IMR-90 (cell line): ENCODE data around the gene TRPM1. TPM values are rescaled to one million over a fixed set of nuclear protein-coding genes. Genes with fewer than 3 reads are reported as not detected.

ENCODE experiments used
- ATAC-seq: fragments of 200-7000 bp; cut with Tn5 transposase; 2 replicates; pipeline ENCODE4 v1.9.1; 2020; ENCODE audit warnings: low read depth, mild to moderate bottlenecking, moderate library complexity
- BruUV-seq: library from RNA; stranded (reverse); fragments of 400-500 nt; replicated peaks from 2 replicates; lab custom pipeline; 2021; lab: Mats Ljungman, UMichigan
- CTCF ChIA-PET: fragments of 300-600 bp; formaldehyde crosslinking; extraction: SDS; loops from one replicate; lab custom pipeline; 2021; ENCODE audit warnings: antibody characterized with exemption; lab: Yijun Ruan, JAX
- POLR2A ChIA-PET: fragments of 300-600 bp; sonication (Branson Sonifier 250); formaldehyde crosslinking; loops from one replicate; lab custom pipeline; 2022; ENCODE audit warnings: antibody characterized with exemption; ENCODE audit not compliant: unreplicated experiment; lab: Charles Lee
- DNase-seq: peaks from one replicate; pipeline ENCODE4 v3.0.0; 2013
- H2AFZ ChIP-seq: replicated peaks from 2 replicates; pipeline ENCODE3; 2013; ENCODE audit warnings: low read length, mild to moderate bottlenecking; ENCODE audit not compliant: poor library complexity
- H2AK5ac ChIP-seq: 2 replicates; pipeline ENCODE4 v1.6.1; 2013; ENCODE audit warnings: low read depth, low read length, inconsistent platforms
- H2AK9ac ChIP-seq: replicated peaks from 2 replicates; pipeline ENCODE3; 2013; ENCODE audit warnings: mild to moderate bottlenecking, low read depth, low read length, moderate library complexity; ENCODE audit not compliant: poor library complexity
- H2BK120ac ChIP-seq: 2 replicates; pipeline ENCODE4 v1.6.1; 2013; ENCODE audit warnings: low read depth, low read length, inconsistent platforms
- H2BK15ac ChIP-seq: 3 replicates; pipeline ENCODE4 v1.6.1; 2013; ENCODE audit warnings: low read depth, low read length, inconsistent platforms
- H2BK20ac ChIP-seq: 2 replicates; pipeline ENCODE4 v1.6.1; 2013; ENCODE audit warnings: low read depth, mild to moderate bottlenecking, inconsistent platforms, low read length, moderate library complexity
- H2BK5ac ChIP-seq: 2 replicates; pipeline ENCODE4 v1.6.1; 2013; ENCODE audit warnings: mild to moderate bottlenecking, low read depth, low read length, inconsistent platforms; ENCODE audit not compliant: poor library complexity, severe bottlenecking
- H3K14ac ChIP-seq: replicated peaks from 2 replicates; pipeline ENCODE4 v1.6.1; 2013; ENCODE audit warnings: low read depth, low read length, inconsistent platforms
- H3K18ac ChIP-seq: 2 replicates; pipeline ENCODE4 v1.6.1; 2013; ENCODE audit warnings: low read depth, low read length, control low read depth
- H3K23ac ChIP-seq: 2 replicates; pipeline ENCODE4 v1.6.1; 2013; ENCODE audit warnings: low read depth, low read length, inconsistent platforms
- H3K27ac ChIP-seq: 2 replicates; pipeline ENCODE4 v1.5.1; 2013; ENCODE audit warnings: mild to moderate bottlenecking, control low read depth, low read length; ENCODE audit not compliant: insufficient read depth
- H3K27me3 ChIP-seq: 2 replicates; pipeline ENCODE4 v1.6.1; 2013; ENCODE audit warnings: low read length; ENCODE audit not compliant: control insufficient read depth, insufficient read depth
- H3K36me3 ChIP-seq: 2 replicates; pipeline ENCODE4 v1.6.1; 2013; ENCODE audit warnings: low read length, mixed read lengths; ENCODE audit not compliant: control insufficient read depth, insufficient read depth
- H3K4ac ChIP-seq: 2 replicates; pipeline ENCODE4 v1.6.1; 2013; ENCODE audit warnings: low read depth, low read length, inconsistent platforms
- H3K4me1 ChIP-seq: 2 replicates; pipeline ENCODE4 v1.6.1; 2013; ENCODE audit warnings: low read length, mixed read lengths; ENCODE audit not compliant: control insufficient read depth, insufficient read depth
- H3K4me2 ChIP-seq: 2 replicates; pipeline ENCODE4 v1.6.1; 2013; ENCODE audit warnings: low read depth, mild to moderate bottlenecking, control low read depth, low read length, moderate library complexity
- H3K4me3 ChIP-seq: 2 replicates; pipeline ENCODE4 v1.5.1; 2013; ENCODE audit warnings: low read depth, mild to moderate bottlenecking, control low read depth, low read length, moderate library complexity; ENCODE audit not compliant: insufficient read depth
- H3K56ac ChIP-seq: 2 replicates; pipeline ENCODE4 v1.6.1; 2013; ENCODE audit warnings: low read length, inconsistent platforms; ENCODE audit not compliant: insufficient read depth; ENCODE audit errors: extremely low read depth
- H3K79me1 ChIP-seq, 2 experiments: 2 replicates each; pipeline ENCODE4 v1.6.1; 2013; ENCODE audit warnings: low read length in 2 of 2, inconsistent platforms in 1 of 2, low read depth in 1 of 2
- H3K9ac ChIP-seq: 2 replicates; pipeline ENCODE4 v1.6.1; 2013; ENCODE audit warnings: low read depth, low read length, control low read depth
- H3K9me1 ChIP-seq: 2 replicates; pipeline ENCODE4 v1.6.1; 2013; ENCODE audit warnings: low read length, inconsistent platforms; ENCODE audit not compliant: insufficient read depth
- H3K9me3 ChIP-seq: 2 replicates; pipeline ENCODE4 v1.6.1; 2013; ENCODE audit warnings: low read length; ENCODE audit not compliant: control insufficient read depth, insufficient read depth
- H4K20me1 ChIP-seq: 2 replicates; pipeline ENCODE4 v1.6.1; 2013; ENCODE audit warnings: low read length, inconsistent platforms; ENCODE audit not compliant: insufficient read depth
- H4K5ac ChIP-seq: 2 replicates; pipeline ENCODE4 v1.6.1; 2013; ENCODE audit warnings: mild to moderate bottlenecking, low read depth, low read length, control low read depth
- H4K8ac ChIP-seq, 2 experiments: 2 replicates each; pipeline ENCODE4 v1.6.1; 2013; ENCODE audit warnings: low read depth in 2 of 2, low read length in 2 of 2, control low read depth in 1 of 2, inconsistent platforms in 1 of 2
- H4K91ac ChIP-seq: 2 replicates; pipeline ENCODE4 v1.6.1; 2013; ENCODE audit warnings: low read depth, low read length, inconsistent platforms; ENCODE audit not compliant: insufficient read depth
- CEBPB ChIP-seq: IDR thresholded peaks from 2 replicates; pipeline ENCODE4 v1.6.1; 2012; ENCODE audit warnings: low read depth, low read length, improper control_type of control experiment
- SMC3 ChIP-seq: fragments of 150-350 bp; IDR thresholded peaks from 2 replicates; pipeline ENCODE4 v1.6.1; 2016; ENCODE audit warnings: low read depth, mild to moderate bottlenecking, antibody characterized with exemption, low read length, moderate library complexity
- WGBS, 2 experiments: methylation state at CpG; one replicate each; pipeline versions ENCODE4 v1.1.5 to v1.1.7; 2013; ENCODE audit warnings: missing lambda C conversion rate in 2 of 2; ENCODE audit not compliant: insufficient read length in 1 of 2; ENCODE audit errors: extremely low coverage in 2 of 2; 5-methylcytosine and 5-hydroxymethylcytosine counted together
- dilution Hi-C: fragments of 300-500 bp; cut with HindIII; formaldehyde crosslinking; loops from one replicate; pipeline ENCODE4 v1.14.3; 2018; ENCODE audit warnings: low sequenced_read_pairs; ENCODE audit not compliant: unreplicated experiment
- in situ Hi-C: fragments of 300-500 bp; cut with MboI; formaldehyde crosslinking; loops from 3 replicates; pipeline ENCODE4 v1.14.3; 2019; ENCODE audit warnings: low sequenced_read_pairs, inconsistent platforms, mixed read lengths
- intact Hi-C: fragments of 100-400 bp; cut with micrococcal nuclease; formaldehyde crosslinking; loops from 2 replicates; pipeline ENCODE4 v1.10.0; 2022
- polyA plus RNA-seq, 3 experiments: library from polyadenylated mRNA; depleted of rRNA; stranded (reverse); fragments of >200 nt; gene quantifications; 2 replicates each; pipeline ENCODE4 v1.2.3, GENCODE V29; 2012; ENCODE audit warnings: low replicate concordance in 1 of 3
- total RNA-seq: library from RNA; depleted of rRNA; stranded (reverse); fragments of >200 nt; gene quantifications from 2 replicates; pipeline ENCODE4 v1.2.3, GENCODE V29; 2012
- TF ChIP-seq, protein P1 (sequence below): conservative IDR thresholded peaks from 2 replicates; pipeline ENCODE4 v1.5.1; 2012; ENCODE audit warnings: mild to moderate bottlenecking, low read depth, low read length, improper control_type of control experiment

TRPM1 gene
- total and polyA plus RNA-seq, 2 of the 4 experiments (the other 2 are of a cell fraction) = not detected

DNA sequence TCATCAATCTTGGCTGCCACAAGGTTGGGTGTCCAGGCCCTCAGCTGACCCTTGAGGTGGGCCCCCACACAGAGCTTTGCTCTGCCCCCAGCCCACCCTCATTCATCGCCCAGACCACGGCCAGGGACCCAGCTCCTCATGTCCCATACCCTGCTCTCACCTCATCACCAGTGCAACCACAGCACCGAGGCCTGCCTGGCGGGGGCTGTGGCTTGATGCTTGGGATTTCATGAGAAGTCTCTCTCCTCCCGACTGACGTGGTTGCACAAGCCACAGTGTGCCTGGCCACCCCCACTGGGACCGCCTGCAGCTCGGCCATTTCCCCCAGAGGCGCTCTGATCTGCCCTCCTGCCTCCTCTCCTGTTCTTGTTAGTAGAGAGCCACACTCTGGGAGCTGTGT is 64.7 kb downstream of the TRPM1 start:
- Histone ChIP-seq H3K79me1 (no peaks in the 10 kb centered on the region), H4K5ac (no peak overlapping the region), H3K56ac (no peak overlapping the region), H4K20me1 (no peaks in the 10 kb centered on the region), H2AFZ (no peak overlapping the region), H4K91ac (no peak overlapping the region), H3K9ac (no peak overlapping the region), H2AK9ac (no peak overlapping the region), H4K8ac (no peak overlapping the region), H2BK20ac (no peak overlapping the region), H2BK15ac (no peak overlapping the region), H3K9me1 (peaks cover 4% of the 10 kb centered on the region; the same call in 1 of the 2 replicates), H3K36me3 (no peaks in the 10 kb centered on the region), H2BK5ac (no peak overlapping the region), H3K4ac (no peak overlapping the region), H3K4me1 (peaks cover 12% of the 10 kb centered on the region), H3K23ac (no peak overlapping the region), H3K4me3 (no peak overlapping the region), H3K18ac (no peak overlapping the region), H3K4me2 (no peak overlapping the region), H3K14ac (no peak overlapping the region), H3K9me3 (0 out of 2 replicates have a peak, but pooled peaks cover 1% of the 10 kb centered on the region), H3K27ac (no peak overlapping the region), H2BK120ac (no peak overlapping the region), H2AK5ac (no peak overlapping the region), H3K27me3 (no peaks in the 10 kb centered on the region)
- dilution Hi-C loops (no loop called here), intact Hi-C loops (loop anchor here (5.0 kb wide), 1 partner anchor 44 kb away; the partner anchor contains the start of gene MTMR10), in situ Hi-C loops (no loop called here)
- no peak for ATAC-seq
- ChIA-PET POLR2A (no interaction called here), CTCF (interaction anchor here (1.1 kb wide), 1 partner anchor 92 kb away, joined by 3 read pairs; no protein-coding TSS in a partner anchor)
- TF ChIP-seq, protein P1, sequence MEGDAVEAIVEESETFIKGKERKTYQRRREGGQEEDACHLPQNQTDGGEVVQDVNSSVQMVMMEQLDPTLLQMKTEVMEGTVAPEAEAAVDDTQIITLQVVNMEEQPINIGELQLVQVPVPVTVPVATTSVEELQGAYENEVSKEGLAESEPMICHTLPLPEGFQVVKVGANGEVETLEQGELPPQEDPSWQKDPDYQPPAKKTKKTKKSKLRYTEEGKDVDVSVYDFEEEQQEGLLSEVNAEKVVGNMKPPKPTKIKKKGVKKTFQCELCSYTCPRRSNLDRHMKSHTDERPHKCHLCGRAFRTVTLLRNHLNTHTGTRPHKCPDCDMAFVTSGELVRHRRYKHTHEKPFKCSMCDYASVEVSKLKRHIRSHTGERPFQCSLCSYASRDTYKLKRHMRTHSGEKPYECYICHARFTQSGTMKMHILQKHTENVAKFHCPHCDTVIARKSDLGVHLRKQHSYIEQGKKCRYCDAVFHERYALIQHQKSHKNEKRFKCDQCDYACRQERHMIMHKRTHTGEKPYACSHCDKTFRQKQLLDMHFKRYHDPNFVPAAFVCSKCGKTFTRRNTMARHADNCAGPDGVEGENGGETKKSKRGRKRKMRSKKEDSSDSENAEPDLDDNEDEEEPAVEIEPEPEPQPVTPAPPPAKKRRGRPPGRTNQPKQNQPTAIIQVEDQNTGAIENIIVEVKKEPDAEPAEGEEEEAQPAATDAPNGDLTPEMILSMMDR = no peak
- TF ChIP-seq SMC3 = no peak
- no peak for TF ChIP-seq CEBPB
- DNase-seq = no peak
- no TSS peak for BruUV-seq
- WGBS, 2 experiments = 90% methylated on average over 2 of the region's 9 CpGs; no CpG with 5 or more reads in 1 of the 2 experiments
